Measurements from ENCODE around the gene PTH1R. TPM values are rescaled to one million over a fixed set of nuclear protein-coding genes. Genes with fewer than 3 reads are reported as not detected.
A peak's percentile ranks its signal among the peaks of the same experiment; 100 is the strongest.

The PTH1R gene
- total RNA-seq, 1 experiment from 2014 or later = not detected

DNA sequence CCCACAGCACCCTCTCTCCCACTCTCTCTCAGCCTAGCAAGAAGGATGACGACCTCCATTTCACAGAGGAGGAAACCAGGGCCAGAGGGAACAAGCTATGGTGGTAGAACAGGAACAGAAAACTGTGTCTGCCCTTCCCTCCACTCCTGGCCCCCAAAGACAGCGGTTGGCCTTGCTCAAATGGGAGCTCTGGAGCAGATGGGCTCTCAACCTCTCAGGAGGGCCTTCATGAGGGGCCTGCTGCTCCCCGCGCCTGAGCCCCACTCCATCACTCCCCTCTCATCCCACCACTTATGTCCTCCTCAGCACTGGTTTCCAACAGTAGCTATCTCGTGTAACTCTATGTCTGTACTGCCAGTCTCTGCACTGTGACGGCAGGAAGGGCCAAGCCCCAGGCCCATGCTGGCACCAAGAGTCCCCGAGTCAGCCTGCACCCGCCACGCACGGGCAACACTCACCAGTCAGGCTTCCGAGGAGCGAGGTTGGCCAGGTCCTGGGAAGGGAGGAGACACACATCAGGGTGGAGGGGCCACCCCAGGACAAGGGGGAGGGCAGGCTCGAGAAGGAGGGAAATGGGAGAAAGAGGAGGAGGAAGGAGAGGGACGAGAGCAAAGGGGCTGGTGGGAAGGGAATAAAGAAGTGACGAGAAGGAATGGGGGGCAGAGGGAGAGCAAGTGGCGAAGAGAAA is 45.5 kb downstream of the PTH1R start:
- no peaks in the 10 kb centered on the region for H3K4me1 ChIP-seq (ENCODE audit: control insufficient read depth, insufficient read depth, low read length)
- H3K27me3 ChIP-seq (ENCODE audit: control insufficient read depth, insufficient read depth, low read length) = no peaks in the 10 kb centered on the region
- no peak for DNase-seq (ENCODE audit: low read depth, low spot score)
- intact Hi-C loops (cut with micrococcal nuclease; ENCODE audit: unreplicated experiment) = loop anchor here (10.0 kb wide), 1 partner anchor 72 kb away; no protein-coding TSS in a partner anchor
- in situ Hi-C loops (cut with HindIII; ENCODE audit: low pct_unique_long_range_greater_than_20kb, low sequenced_read_pairs) = no loop called here
- no peak for ATAC-seq
- TF ChIP-seq REST (IDR thresholded peaks at IDR 0.05; ENCODE audit: insufficient read depth in 1 of 2, low read depth in 2 of 2, low read length in 1 of 2) (no peak), TCF7L2 (IDR thresholded peaks at IDR 0.05; ENCODE audit: low read depth, low read length) (no peak), SIN3A (IDR thresholded peaks at IDR 0.05; ENCODE audit: borderline replicate concordance, insufficient read depth, low read depth, low read length) (no peak), POLR2AphosphoS5 (IDR thresholded peaks at IDR 0.05; ENCODE audit: low read depth, low read length) (no peak)
- TF ChIP-seq, protein P1, sequence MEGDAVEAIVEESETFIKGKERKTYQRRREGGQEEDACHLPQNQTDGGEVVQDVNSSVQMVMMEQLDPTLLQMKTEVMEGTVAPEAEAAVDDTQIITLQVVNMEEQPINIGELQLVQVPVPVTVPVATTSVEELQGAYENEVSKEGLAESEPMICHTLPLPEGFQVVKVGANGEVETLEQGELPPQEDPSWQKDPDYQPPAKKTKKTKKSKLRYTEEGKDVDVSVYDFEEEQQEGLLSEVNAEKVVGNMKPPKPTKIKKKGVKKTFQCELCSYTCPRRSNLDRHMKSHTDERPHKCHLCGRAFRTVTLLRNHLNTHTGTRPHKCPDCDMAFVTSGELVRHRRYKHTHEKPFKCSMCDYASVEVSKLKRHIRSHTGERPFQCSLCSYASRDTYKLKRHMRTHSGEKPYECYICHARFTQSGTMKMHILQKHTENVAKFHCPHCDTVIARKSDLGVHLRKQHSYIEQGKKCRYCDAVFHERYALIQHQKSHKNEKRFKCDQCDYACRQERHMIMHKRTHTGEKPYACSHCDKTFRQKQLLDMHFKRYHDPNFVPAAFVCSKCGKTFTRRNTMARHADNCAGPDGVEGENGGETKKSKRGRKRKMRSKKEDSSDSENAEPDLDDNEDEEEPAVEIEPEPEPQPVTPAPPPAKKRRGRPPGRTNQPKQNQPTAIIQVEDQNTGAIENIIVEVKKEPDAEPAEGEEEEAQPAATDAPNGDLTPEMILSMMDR (IDR thresholded peaks at IDR 0.05) = no peak
- POLR2A ChIA-PET = no interaction called here
- peaks cover 2% of the 10 kb centered on the region for H3K36me3 ChIP-seq (ENCODE audit: control insufficient read depth, insufficient read depth, low read length)
- H3K4me3 ChIP-seq (ENCODE audit: low read depth in 2 of 2, low read length in 2 of 2) = no peak overlapping the region
- BruUV-seq (replicated peaks) = no TSS peak
- H3K27ac ChIP-seq (ENCODE audit: low read length) = no peak overlapping the region
- CTCF ChIA-PET = interaction anchor here (0.9 kb wide), 1 partner anchor 75 kb away, joined by 3 read pairs; no protein-coding TSS in a partner anchor
- no peaks in the 10 kb centered on the region for H3K9me3 ChIP-seq (ENCODE audit: control insufficient read depth, insufficient read depth, low read depth, low read length)

GRCh38 chr3:46923559-46924350 is 46.2 kb downstream of the PTH1R start:
- Histone ChIP-seq H3K27ac (ENCODE audit: low read length) (no peak overlapping the region), H3K4me3 (ENCODE audit: low read depth in 2 of 2, low read length in 2 of 2) (no peak overlapping the region), H3K27me3 (ENCODE audit: control insufficient read depth, insufficient read depth, low read length) (no peaks in the 10 kb centered on the region), H3K36me3 (ENCODE audit: control insufficient read depth, insufficient read depth, low read length) (peaks cover 2% of the 10 kb centered on the region), H3K4me1 (ENCODE audit: control insufficient read depth, insufficient read depth, low read length) (no peaks in the 10 kb centered on the region), H3K9me3 (ENCODE audit: control insufficient read depth, insufficient read depth, low read depth, low read length) (no peaks in the 10 kb centered on the region)
- TF ChIP-seq, protein P1 (IDR thresholded peaks at IDR 0.05) = peak; percentile 78
- no peak for TF ChIP-seq SIN3A (IDR thresholded peaks at IDR 0.05; ENCODE audit: borderline replicate concordance, insufficient read depth, low read depth, low read length)
- DNase-seq (ENCODE audit: low read depth, low spot score) (no peak), ATAC-seq (peak; percentile 78)
- CTCF ChIA-PET = interaction anchor here (0.5 to 0.9 kb wide), 3 partner anchors 26 to 149 kb away, joined by 3 to 5 read pairs (median 4); no protein-coding TSS in a partner anchor
- intact Hi-C loops (cut with micrococcal nuclease; ENCODE audit: unreplicated experiment) (loop anchor here (10.0 kb wide), 1 partner anchor 71 kb away; no protein-coding TSS in a partner anchor), in situ Hi-C loops (cut with HindIII; ENCODE audit: low pct_unique_long_range_greater_than_20kb, low sequenced_read_pairs) (no loop called here)
- POLR2A ChIA-PET = no interaction called here
- no TSS peak for BruUV-seq (replicated peaks)

All from Panc1 (cell line).